Stomach (tissue), 9 donors: ENCODE data around the gene IGF1R. TPM values are rescaled to one million over a fixed set of nuclear protein-coding genes. Genes with fewer than 3 reads are reported as not detected.

Source experiments
- DNase-seq, 2 donors: peaks; one replicate each; pipeline versions ENCODE4 v3.0.0 to v3.0.0-alpha.2; 2013 to 2019
- H3K27ac ChIP-seq, 5 donors: fragments of 200-600 bp in 4 of 5; sonication (generic) in 4 of 5; one replicate each; pipeline ENCODE4 v1.5.1; 2013 to 2019; ENCODE audit warnings: mild to moderate bottlenecking in 1 of 5, moderate library complexity in 1 of 5
- H3K27me3 ChIP-seq, 3 donors: fragments of 200-600 bp; sonication (generic); one replicate each; pipeline ENCODE4 v1.5.1; 2017 to 2019; ENCODE audit warnings: mixed run types in 1 of 3
- H3K36me3 ChIP-seq, 4 donors: fragments of 200-600 bp; sonication (generic); 1 replicate in 3 of 4; 2 replicates in 1 of 4; pipeline ENCODE4 v1.5.1; 2016 to 2019
- H3K4me1 ChIP-seq, 4 donors: fragments of 200-600 bp; sonication (generic); one replicate each; pipeline ENCODE4 v1.5.1; 2016 to 2019
- H3K4me3 ChIP-seq, 4 donors: fragments of 200-600 bp; sonication (generic) in 3 of 4; one replicate each; pipeline ENCODE4 v1.5.1; 2016 to 2019; ENCODE audit warnings: mild to moderate bottlenecking in 1 of 4
- H3K9me3 ChIP-seq, 4 donors: fragments of 200-600 bp; sonication (generic); one replicate each; pipeline ENCODE4 v1.5.1; 2016 to 2019
- EP300 ChIP-seq: sonication (generic); formaldehyde crosslinking; IDR thresholded peaks from one replicate; pipeline ENCODE4 v1.6.1; 2017; ENCODE audit warnings: antibody characterized with exemption
- POLR2A ChIP-seq, 4 donors: fragments of 450-650 bp; IDR thresholded peaks; one replicate each; pipeline ENCODE4 v1.6.1; 2016; ENCODE audit warnings: antibody characterized with exemption in 4 of 4, control low read depth in 2 of 4, mild to moderate bottlenecking in 1 of 4, moderate library complexity in 1 of 4
- POLR2AphosphoS5 ChIP-seq, 3 donors: sonication (generic); formaldehyde crosslinking; IDR thresholded peaks; one replicate each; pipeline ENCODE4 v1.6.1; 2016; ENCODE audit warnings: antibody characterized with exemption in 3 of 3
- WGBS, 5 donors: extraction: QIAGEN DNeasy Blood & Tissue Kit in 3 of 5; methylation state at CpG; one replicate each; pipeline versions ENCODE4 v1.1.5 to v1.1.7; 2013 to 2018; 5-methylcytosine and 5-hydroxymethylcytosine counted together
- intact Hi-C: fragments of 100-400 bp; cut with DNase I; formaldehyde crosslinking; loops from one replicate; pipeline ENCODE4 v1.15.1; 2023; ENCODE audit warnings: low total_unique reads
- polyA plus RNA-seq, 3 donors: library from polyadenylated mRNA; stranded (reverse); fragments of 200-250 nt; gene quantifications; one replicate each; pipeline ENCODE4 v1.2.3, GENCODE V29; 2013
- total RNA-seq, 5 donors: library from RNA; depleted of rRNA; stranded (reverse); fragments of >200 nt; gene quantifications; one replicate each; pipeline versions ENCODE4 v1.1.0 to v1.2.3, GENCODE V29; 2014 to 2016
- TF ChIP-seq, protein P1 (sequence below), 7 experiments: fragments of 450-650 bp in 4 of 7; fragments of 200-600 bp in 3 of 7; sonication (generic) in 3 of 7; IDR thresholded peaks; one replicate each; pipeline ENCODE4 v1.5.1; 2016 to 2019; ENCODE audit warnings: antibody characterized with exemption in 7 of 7, control low read depth in 2 of 7, mild to moderate bottlenecking in 1 of 7
- donor health status: healthy with polysubstance abuse.
- donor health status: Bipolar disorder and iron deficiency.
- donor health status: healthy.

IGF1R gene
- total and polyA plus RNA-seq, 8 donors = 2.3 to 131 (median 42.8) TPM

DNA sequence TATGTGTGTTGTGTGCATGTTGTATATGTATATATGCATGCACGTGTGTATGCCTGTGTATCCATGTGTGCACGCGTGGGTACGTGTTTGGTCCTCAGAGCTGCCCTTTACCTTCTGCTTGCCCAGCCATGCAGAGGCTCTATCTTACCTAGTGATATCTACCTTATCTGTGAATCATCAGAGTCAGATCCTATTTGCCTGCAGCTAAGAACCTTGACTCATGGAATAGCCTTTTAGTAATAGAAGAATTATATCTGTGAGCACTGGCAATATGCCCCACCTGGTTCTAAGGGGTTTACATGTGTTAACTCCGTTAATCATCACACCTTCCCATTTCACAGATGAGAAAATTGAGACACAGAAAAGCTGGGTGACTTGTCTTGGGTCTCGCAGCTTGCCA, 348.3 kb downstream of the IGF1R start:
- Histone ChIP-seq H3K27ac (no peak overlapping the region), H3K4me3 (no peak overlapping the region), H3K9me3 (peaks cover 0 to 6% (median 0%) of the 10 kb centered on the region in 4 donors), H3K27me3 (no peaks in the 10 kb centered on the region), H3K36me3 (no peaks in the 10 kb centered on the region), H3K4me1 (no peaks in the 10 kb centered on the region)
- no peak for TF ChIP-seq POLR2AphosphoS5 (IDR thresholded peaks at IDR 0.05)
- no peak for TF ChIP-seq EP300
- TF ChIP-seq POLR2A (IDR thresholded peaks at IDR 0.05) = no peak
- TF ChIP-seq, protein P1, sequence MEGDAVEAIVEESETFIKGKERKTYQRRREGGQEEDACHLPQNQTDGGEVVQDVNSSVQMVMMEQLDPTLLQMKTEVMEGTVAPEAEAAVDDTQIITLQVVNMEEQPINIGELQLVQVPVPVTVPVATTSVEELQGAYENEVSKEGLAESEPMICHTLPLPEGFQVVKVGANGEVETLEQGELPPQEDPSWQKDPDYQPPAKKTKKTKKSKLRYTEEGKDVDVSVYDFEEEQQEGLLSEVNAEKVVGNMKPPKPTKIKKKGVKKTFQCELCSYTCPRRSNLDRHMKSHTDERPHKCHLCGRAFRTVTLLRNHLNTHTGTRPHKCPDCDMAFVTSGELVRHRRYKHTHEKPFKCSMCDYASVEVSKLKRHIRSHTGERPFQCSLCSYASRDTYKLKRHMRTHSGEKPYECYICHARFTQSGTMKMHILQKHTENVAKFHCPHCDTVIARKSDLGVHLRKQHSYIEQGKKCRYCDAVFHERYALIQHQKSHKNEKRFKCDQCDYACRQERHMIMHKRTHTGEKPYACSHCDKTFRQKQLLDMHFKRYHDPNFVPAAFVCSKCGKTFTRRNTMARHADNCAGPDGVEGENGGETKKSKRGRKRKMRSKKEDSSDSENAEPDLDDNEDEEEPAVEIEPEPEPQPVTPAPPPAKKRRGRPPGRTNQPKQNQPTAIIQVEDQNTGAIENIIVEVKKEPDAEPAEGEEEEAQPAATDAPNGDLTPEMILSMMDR (IDR thresholded peaks at IDR 0.05) = no peak
- intact Hi-C loops = no loop called here
- no peak for DNase-seq
- WGBS, 5 donors = 92 to 97% (median 96%) methylated on average over 6 of the region's 6 CpGs

DNA sequence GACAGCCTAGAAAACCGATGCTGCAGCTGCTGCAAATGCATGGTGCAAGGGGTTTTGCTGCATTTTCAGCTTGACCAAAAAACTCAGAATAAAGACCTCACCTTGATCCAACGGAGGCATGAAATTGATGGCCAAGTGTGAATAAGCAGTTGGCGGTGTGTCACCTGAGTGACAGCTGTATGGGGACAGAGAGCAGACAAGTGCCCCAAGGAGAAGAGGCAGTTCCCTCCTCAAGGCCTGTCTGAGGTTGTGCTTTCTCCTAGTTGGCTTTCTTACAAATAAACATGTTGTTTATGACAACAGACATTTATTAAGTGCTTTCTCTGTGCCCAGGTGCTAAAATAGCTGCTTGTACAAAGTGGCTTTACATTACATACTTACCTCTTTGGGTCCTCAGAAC, 349.0 kb downstream of the IGF1R start:
- intact Hi-C loops = no loop called here
- Histone ChIP-seq H3K27ac (no peak overlapping the region), H3K4me1 (no peaks in the 10 kb centered on the region), H3K4me3 (no peak overlapping the region), H3K9me3 (peaks cover 0 to 6% (median 0%) of the 10 kb centered on the region in 4 donors), H3K36me3 (no peaks in the 10 kb centered on the region), H3K27me3 (no peaks in the 10 kb centered on the region)
- 83 to 94% (median 89%) methylated on average over 3 of the region's 3 CpGs for WGBS, 5 donors
- TF ChIP-seq, protein P1 (IDR thresholded peaks at IDR 0.05) = no peak
- TF ChIP-seq POLR2A (IDR thresholded peaks at IDR 0.05) (no peak), POLR2AphosphoS5 (IDR thresholded peaks at IDR 0.05) (no peak), EP300 (no peak)
- DNase-seq = no peak

GRCh38 chr15:98997755-98998154, 349.4 kb downstream of the IGF1R start:
- Histone ChIP-seq H3K9me3 (peaks cover 0 to 6% (median 0%) of the 10 kb centered on the region in 4 donors), H3K27ac (no peak overlapping the region), H3K4me3 (no peak overlapping the region), H3K36me3 (no peaks in the 10 kb centered on the region), H3K27me3 (no peaks in the 10 kb centered on the region), H3K4me1 (no peaks in the 10 kb centered on the region)
- TF ChIP-seq POLR2A (IDR thresholded peaks at IDR 0.05) (no peak), POLR2AphosphoS5 (IDR thresholded peaks at IDR 0.05) (no peak), EP300 (no peak)
- TF ChIP-seq, protein P1 (IDR thresholded peaks at IDR 0.05) = no peak
- 81 to 96% (median 89%) methylated on average over 8 to 9 of the region's 9 CpGs for WGBS, 5 donors
- intact Hi-C loops = no loop called here
- no peak for DNase-seq

GRCh38 chr15:98998279-98998678, 349.9 kb downstream of the IGF1R start:
- intact Hi-C loops = no loop called here
- DNase-seq = no peak
- Histone ChIP-seq H3K36me3 (no peaks in the 10 kb centered on the region), H3K4me1 (no peaks in the 10 kb centered on the region), H3K4me3 (no peak overlapping the region), H3K27me3 (no peaks in the 10 kb centered on the region), H3K9me3 (peaks cover 0 to 6% (median 0%) of the 10 kb centered on the region in 4 donors), H3K27ac (no peak overlapping the region)
- TF ChIP-seq, protein P1 (IDR thresholded peaks at IDR 0.05) = no peak
- TF ChIP-seq POLR2AphosphoS5 (IDR thresholded peaks at IDR 0.05) (no peak), EP300 (no peak), POLR2A (IDR thresholded peaks at IDR 0.05) (no peak)
- 81 to 92% (median 82%) methylated on average over 3 of the region's 3 CpGs for WGBS, 5 donors
